Heart right ventricle (tissue), 16 donors: ENCODE measurements around the gene PKIG. TPM values are rescaled to one million over a fixed set of nuclear protein-coding genes. Genes with fewer than 3 reads are reported as not detected.
"Not testable (repeated sequence)": the region's sequence is repeated elsewhere in the genome, so short reads cannot be mapped to it uniquely, and the experiment has no call there.

Source experiments
- ATAC-seq, 8 donors: fragments of 200-7000 bp; cut with Tn5 transposase; one replicate each; pipeline ENCODE4 v1.9.1; 2020; ENCODE audit warnings: mild to moderate bottlenecking in 8 of 8, moderate library complexity in 8 of 8, moderate number of reproducible peaks in 1 of 8
- DNase-seq, 2 donors: peaks; one replicate each; pipeline ENCODE4 v3.0.0-alpha.2; 2020
- H3K27ac ChIP-seq, 10 donors: fragments of 200-600 bp; sonication (generic) in 2 of 10; one replicate each; pipeline versions ENCODE4 v1.5.0 to v1.8.0; 2020 to 2022; ENCODE audit warnings: mild to moderate bottlenecking in 3 of 10
- H3K27me3 ChIP-seq, 7 donors: fragments of 200-600 bp; one replicate each; pipeline ENCODE4 v1.8.0; 2021 to 2022; ENCODE audit warnings: mild to moderate bottlenecking in 2 of 7
- H3K36me3 ChIP-seq, 9 donors: fragments of 200-600 bp; sonication (generic) in 1 of 9; one replicate each; pipeline versions ENCODE4 v1.5.0 to v1.8.0; 2020 to 2022; ENCODE audit warnings: mild to moderate bottlenecking in 2 of 9
- H3K4me1 ChIP-seq, 9 donors: fragments of 200-600 bp; sonication (generic) in 1 of 9; one replicate each; pipeline versions ENCODE4 v1.5.0 to v1.8.0; 2020 to 2022; ENCODE audit warnings: mild to moderate bottlenecking in 4 of 9
- H3K4me3 ChIP-seq, 10 donors: fragments of 200-600 bp; sonication (generic) in 2 of 10; one replicate each; pipeline versions ENCODE4 v1.5.0 to v1.8.0; 2020 to 2022; ENCODE audit warnings: mild to moderate bottlenecking in 7 of 10, moderate library complexity in 2 of 10
- H3K9me3 ChIP-seq, 11 donors: fragments of 200-600 bp in 10 of 11; sonication (generic) in 2 of 11; one replicate each; pipeline versions ENCODE4 v1.5.0 to v1.8.0; 2013 to 2022; ENCODE audit warnings: mild to moderate bottlenecking in 2 of 11, control low read depth in 1 of 11, moderate library complexity in 1 of 11
- WGBS, 2 donors: extraction: QIAGEN DNeasy Blood & Tissue Kit; methylation state at CpG; one replicate each; pipeline ENCODE4 v1.1.7; 2013; ENCODE audit warnings: inconsistent platforms in 1 of 2; 5-methylcytosine and 5-hydroxymethylcytosine counted together
- intact Hi-C, 10 donors: fragments of 100-400 bp; cut with DNase I; formaldehyde crosslinking; loops; one replicate each; pipeline versions ENCODE4 v1.11.1 to v1.14.2; 2022
- polyA plus RNA-seq, 2 donors: library from polyadenylated mRNA; stranded (reverse); fragments of 200-250 nt; gene quantifications; one replicate each; pipeline ENCODE4 v1.2.3, GENCODE V29; 2013
- total RNA-seq, 10 donors: library from RNA; stranded (reverse); fragmentation: NEBNext Ultra II Directional in 3 of 10; extraction: Animal tissue kit (Norgen Biotek cat#: 25700) in 3 of 10; gene quantifications; one replicate each; pipeline versions ENCODE4 v1.2.1 to v1.2.4, GENCODE V29; 2021 to 2023
- TF ChIP-seq, protein P1 (sequence below), 9 donors: fragments of 200-600 bp; sonication (generic) in 2 of 9; IDR thresholded peaks; one replicate each; pipeline versions ENCODE4 v1.5.0 to v1.8.0; 2021 to 2022; ENCODE audit warnings: antibody characterized with exemption in 9 of 9, mild to moderate bottlenecking in 5 of 9, moderate library complexity in 1 of 9
- donor health status: Arrhythmogenic right ventricular cardiomyopathy.
- donor health status: ischemic (EF 13 %, LVEDD 7.1; RV severe dilation, severe dysfunction).
- donor health status: healthy with polysubstance abuse.
- donor health status: DM: no; HTN: yes; CAD: no.
- donor health status: DM: no; HTN: no; CAD: no.
- donor health status: ischemic (EF 25% LVEDD 6.9; RV normal size, moderate dysfunction).
- donor health status: ischemic (EF 25% LVEDD 5.7; RV mildly dilated, moderate dysfunction).
- donor health status: healthy.
- donor health status: DM: yes; HTN: yes; CAD: no.
- donor health status: Ischemic cardiomyopathy.
- donor health status: ischemic (EF 35%, LVEDD 5.7; RV mildly dilated, moderate dysfunction).
- donor health status: nonischemic (EF 11% LVEDD 7.7; RV severe dilation, severe dysfunction).
- donor health status: DM: yes; HTN: yes; CAD: no.
- donor health status: PGD.
- donor health status: ischemic (EF 29% LVEDD 5.4; RV normal size, mild dysfunction).
- donor health status: nonischemic (EF 23%, LVEDD 6.1; RV moderate dilation, normal function).

PKIG gene
- total and polyA plus RNA-seq, 12 donors: 155 to 342 (median 210) TPM

- WGBS, 2 donors: 98 to 100% methylated on average over 2 of the region's 2 CpGs
- Histone ChIP-seq H3K36me3 (no peaks in the 10 kb centered on the region), H3K4me3 (no peak overlapping the region), H3K9me3 (no peaks in the 10 kb centered on the region), H3K27ac (peak overlapping the region in 2 of 10 donors; percentile 27 to 33), H3K4me1 (peaks cover 0 to 45% (median 22%) of the 10 kb centered on the region in 9 donors), H3K27me3 (no peaks in the 10 kb centered on the region)
- ATAC-seq: no peak
- no peak for DNase-seq
- intact Hi-C loops: no loop called here
- TF ChIP-seq, protein P1, sequence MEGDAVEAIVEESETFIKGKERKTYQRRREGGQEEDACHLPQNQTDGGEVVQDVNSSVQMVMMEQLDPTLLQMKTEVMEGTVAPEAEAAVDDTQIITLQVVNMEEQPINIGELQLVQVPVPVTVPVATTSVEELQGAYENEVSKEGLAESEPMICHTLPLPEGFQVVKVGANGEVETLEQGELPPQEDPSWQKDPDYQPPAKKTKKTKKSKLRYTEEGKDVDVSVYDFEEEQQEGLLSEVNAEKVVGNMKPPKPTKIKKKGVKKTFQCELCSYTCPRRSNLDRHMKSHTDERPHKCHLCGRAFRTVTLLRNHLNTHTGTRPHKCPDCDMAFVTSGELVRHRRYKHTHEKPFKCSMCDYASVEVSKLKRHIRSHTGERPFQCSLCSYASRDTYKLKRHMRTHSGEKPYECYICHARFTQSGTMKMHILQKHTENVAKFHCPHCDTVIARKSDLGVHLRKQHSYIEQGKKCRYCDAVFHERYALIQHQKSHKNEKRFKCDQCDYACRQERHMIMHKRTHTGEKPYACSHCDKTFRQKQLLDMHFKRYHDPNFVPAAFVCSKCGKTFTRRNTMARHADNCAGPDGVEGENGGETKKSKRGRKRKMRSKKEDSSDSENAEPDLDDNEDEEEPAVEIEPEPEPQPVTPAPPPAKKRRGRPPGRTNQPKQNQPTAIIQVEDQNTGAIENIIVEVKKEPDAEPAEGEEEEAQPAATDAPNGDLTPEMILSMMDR (IDR thresholded peaks at IDR 0.05): no peak
Measured at GRCh38 chr20:44560229-44560628, 22.1 kb upstream of the PKIG start.

DNA sequence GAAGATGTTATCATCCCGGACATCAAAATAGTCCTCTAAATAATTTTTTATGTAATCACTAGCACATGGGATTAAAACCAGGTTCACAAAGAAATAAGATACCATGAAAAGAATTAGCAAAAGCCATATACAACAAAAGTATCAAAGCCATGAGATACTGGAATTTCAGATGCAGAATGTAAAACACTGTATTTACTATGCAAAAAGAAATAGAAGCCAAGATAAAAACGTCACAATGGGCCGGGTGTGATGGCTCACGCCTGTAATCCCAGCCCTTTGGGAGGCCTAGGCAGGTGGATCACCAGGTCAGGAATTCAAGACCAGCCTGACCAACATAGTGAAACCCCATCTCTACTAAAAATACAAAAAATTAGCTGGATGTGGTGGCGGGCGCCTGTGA lies 21.6 kb upstream of the PKIG start:
- H3K4me3 ChIP-seq, H3K27ac ChIP-seq, H3K36me3 ChIP-seq, ATAC-seq, intact Hi-C loops, DNase-seq, H3K9me3 ChIP-seq, H3K27me3 ChIP-seq: not testable (repeated sequence)
- WGBS, 2 donors: 88 to 93% methylated on average over 6 of the region's 6 CpGs
- H3K4me1 ChIP-seq: peaks cover 0 to 39% (median 18%) of the 10 kb centered on the region in 9 donors

DNA sequence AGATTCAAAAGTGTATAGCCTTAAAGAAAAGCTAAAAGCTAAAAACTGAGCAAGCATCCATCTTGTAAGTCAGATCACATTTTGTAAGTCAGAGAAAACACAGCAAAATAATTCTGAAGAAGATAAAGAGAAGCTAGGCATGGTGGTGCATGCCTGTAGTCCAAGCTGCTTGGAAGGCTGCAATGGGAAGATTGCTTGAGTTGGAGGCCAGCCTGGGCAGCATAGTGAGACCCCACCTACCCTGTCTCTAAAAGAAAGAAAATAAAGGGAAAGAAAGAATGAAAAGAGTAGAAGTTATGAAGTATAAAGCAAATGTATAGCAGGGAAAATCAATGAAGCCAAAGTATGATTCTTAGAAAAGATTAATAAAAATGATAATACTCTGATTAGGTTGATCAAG lies 20.5 kb upstream of the PKIG start:
- Histone ChIP-seq H3K27me3 (no peaks in the 10 kb centered on the region), H3K4me1 (peaks cover 0 to 38% (median 18%) of the 10 kb centered on the region in 9 donors), H3K36me3 (no peaks in the 10 kb centered on the region), H3K27ac (no peak overlapping the region), H3K4me3 (no peak overlapping the region), H3K9me3 (no peaks in the 10 kb centered on the region)
- no peak for ATAC-seq
- TF ChIP-seq, protein P1 (IDR thresholded peaks at IDR 0.05): no peak
- intact Hi-C loops: no loop called here
- no peak for DNase-seq

- no peaks in the 10 kb centered on the region for H3K27me3 ChIP-seq
- H3K27ac ChIP-seq: no peak overlapping the region
- H3K4me3 ChIP-seq: no peak overlapping the region
- peaks cover 0 to 33% (median 13%) of the 10 kb centered on the region in 9 donors for H3K4me1 ChIP-seq
- ATAC-seq (no peak), DNase-seq (no peak)
- WGBS, 2 donors: 94 to 99% methylated on average over 3 of the region's 3 CpGs
- TF ChIP-seq, protein P1 (IDR thresholded peaks at IDR 0.05): no peak
- no peaks in the 10 kb centered on the region for H3K36me3 ChIP-seq
- intact Hi-C loops: no loop called here
- H3K9me3 ChIP-seq: no peaks in the 10 kb centered on the region
Measured at GRCh38 chr20:44566018-44566417, 16.4 kb upstream of the PKIG start.

DNA sequence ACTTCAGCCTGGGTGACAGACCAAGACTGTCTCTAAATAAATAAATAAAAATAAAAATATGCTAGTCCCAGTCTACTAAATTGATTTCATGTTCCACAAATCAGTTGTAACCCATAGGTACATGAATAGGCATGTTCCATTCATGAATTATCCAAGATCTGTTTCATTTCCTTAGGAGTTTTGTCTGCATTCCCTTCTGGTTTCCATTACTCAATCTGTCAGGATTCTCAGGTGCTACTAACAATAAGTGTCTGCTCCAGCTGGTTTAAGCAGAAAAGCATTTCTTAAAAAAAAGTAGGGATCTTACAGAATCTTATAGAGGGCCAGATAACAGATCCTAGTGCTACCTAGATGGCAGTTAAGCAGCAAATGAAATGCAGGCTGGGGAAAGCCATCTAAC lies 15.6 kb upstream of the PKIG start:
- TF ChIP-seq, protein P1 (IDR thresholded peaks at IDR 0.05): no peak
- ATAC-seq (no peak), DNase-seq (no peak)
- no peaks in the 10 kb centered on the region for H3K27me3 ChIP-seq
- no peaks in the 10 kb centered on the region for H3K36me3 ChIP-seq
- H3K4me1 ChIP-seq: peaks cover 0 to 40% (median 21%) of the 10 kb centered on the region in 9 donors
- no peaks in the 10 kb centered on the region for H3K9me3 ChIP-seq
- intact Hi-C loops: no loop called here
- H3K27ac ChIP-seq: no peak overlapping the region
- no peak overlapping the region for H3K4me3 ChIP-seq
